CD4-positive, alpha-beta T cell treated with Interleukin-2 at 100 ng/mL for 4 hours (primary cell): ENCODE results near the gene SHOC2.

ENCODE experiments used
- DNase-seq: peaks from one replicate; pipeline ENCODE4 v3.0.0-alpha.2; 2020; ENCODE audit warnings: low spot score

SHOC2 gene

GRCh38 chr10:110919349-110919931 lies at the start of gene SHOC2:
Gene SHOC2 (plus strand): TSS chr10:110919604. CDS start chr10:110964359, 44,755 bp downstream.
- DNase-seq, result peak; percentile 99

DNA sequence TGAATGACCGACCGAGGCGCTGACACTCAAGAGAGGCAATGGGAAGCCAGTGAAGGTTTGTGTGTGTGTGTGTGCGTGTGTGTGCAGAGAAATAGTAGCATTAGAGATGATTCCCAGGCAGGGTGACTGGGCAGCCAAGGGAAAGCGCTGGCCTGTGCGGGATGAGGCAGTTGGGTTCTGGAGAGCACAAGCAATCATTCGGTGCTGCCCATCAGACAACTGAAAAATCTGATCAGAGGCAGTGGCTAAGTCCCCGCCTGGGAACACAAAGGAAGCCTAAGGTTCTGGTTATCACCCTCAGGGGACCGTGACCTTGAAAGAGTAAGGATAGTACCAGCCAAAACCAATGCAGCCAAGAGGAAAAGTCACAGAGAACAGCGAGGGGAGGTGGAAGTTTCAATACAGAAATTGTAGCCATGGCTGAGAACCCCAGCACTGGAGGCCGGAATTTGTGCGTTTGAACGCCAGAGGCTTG lies 48.5 kb upstream of the SHOC2 start:
- no peak for DNase-seq

DNA sequence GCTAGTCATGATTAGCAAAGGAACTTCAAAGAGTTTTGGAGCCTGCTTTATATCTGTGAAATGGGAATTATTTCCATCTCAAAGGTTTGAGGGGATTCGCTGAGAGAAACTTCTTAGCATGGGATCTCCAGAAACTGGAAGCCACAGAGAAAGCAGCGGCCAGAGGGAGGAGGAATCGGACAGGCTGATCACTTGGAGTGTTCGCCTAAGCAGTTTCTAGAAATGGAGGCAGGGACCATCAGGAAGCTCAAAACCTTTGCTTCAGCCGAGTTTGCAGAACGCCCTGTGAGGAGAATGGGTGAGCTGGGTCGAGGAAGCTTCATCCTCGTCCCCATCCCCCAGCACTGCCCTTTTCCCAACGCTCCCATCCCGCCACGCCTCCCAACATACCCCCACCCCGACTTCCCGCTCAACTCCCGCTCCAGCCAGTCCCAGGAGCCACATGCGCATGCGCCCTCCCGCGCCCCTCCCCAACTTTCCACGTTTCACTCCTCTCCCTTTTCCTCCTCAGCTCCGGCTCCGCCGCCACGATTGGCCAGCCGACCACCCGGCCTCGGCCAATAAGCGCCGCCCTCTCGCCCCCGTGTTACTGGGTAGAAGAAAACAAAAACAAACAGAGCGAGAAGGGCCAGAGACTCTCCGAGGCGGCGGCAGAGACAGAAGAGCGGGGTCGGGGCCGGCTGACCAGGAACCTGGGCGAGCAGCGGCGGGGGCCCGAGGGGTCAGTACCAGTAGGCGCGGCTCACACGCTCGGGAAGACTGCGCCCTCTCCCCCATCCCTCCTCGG lies 47.9 kb upstream of the SHOC2 start, which contains the start of gene PDCD4:
PDCD4 (plus strand) TSS at position 631 of the 787 bp plus-strand sequence. CDS start 4,100 bp downstream, outside the sequence.
- peak; percentile 94 for DNase-seq

DNA sequence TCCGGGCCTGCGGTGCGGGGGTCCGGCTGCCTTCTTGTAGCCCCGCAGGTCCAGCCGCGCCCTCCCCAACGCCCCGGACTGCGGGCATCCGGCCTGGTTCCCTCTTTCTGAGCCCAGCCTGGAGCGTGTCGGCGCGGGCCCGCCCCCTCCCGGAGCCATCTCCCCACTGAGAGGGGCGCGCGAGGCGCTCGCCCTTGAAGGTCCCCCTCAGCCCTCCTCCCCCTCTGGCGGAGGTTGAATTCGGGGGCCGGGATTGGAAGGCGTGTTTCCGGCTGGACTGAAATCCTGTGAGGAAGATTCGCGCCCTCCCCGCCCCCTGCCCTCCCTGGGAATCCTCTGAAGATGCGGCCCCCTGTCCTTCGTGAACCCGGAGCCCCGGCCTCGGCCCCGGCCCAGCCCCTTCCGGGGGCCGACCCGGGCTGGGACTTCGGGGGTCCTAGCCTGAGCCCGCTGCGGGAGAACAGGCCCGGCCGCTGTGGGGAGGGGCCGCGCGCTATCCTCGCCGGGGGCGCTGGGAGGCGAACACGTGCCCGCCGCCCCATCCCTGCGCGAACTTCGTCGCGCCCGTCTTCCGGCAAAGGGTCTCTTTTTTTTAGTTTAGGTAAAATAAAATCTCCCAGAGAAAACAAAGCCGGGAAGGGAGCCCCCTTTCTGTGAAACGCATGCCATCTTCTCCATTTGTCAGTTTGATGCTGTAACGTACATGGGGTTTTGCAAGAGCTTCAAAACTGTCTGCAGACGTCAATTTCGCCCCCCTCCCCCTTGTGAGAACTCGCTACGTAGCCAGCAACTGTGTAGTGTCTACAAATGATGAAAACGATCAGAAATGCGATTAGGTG lies 47.0 kb upstream of the SHOC2 start:
- DNase-seq, result peak; percentile 80

GRCh38 chr10:110872984-110873923 lies 46.1 kb upstream of the SHOC2 start:
- no peak for DNase-seq

DNA sequence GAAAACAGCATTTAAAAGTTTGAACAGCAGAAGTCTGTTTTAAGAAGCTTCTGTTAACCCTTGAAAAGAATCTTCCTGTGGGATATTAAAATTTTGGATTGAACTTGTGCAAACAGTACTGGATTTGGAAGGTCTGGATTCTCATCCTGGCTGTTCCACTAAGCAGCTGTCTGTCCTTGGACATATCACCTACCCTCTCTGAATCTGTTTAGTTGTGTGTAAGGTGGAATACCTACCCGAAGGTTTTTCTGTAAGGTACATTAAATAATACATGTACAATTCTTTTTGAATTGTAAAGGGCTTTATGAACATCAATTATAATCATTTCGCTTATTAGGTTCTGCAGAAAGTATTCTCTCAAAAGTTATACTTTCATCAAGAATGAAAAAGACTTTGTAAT lies 45.5 kb upstream of the SHOC2 start:
- DNase-seq, result no peak

- DNase-seq, result no peak
Measured at GRCh38 chr10:110876000-110876399, 43.4 kb upstream of the SHOC2 start.

DNA sequence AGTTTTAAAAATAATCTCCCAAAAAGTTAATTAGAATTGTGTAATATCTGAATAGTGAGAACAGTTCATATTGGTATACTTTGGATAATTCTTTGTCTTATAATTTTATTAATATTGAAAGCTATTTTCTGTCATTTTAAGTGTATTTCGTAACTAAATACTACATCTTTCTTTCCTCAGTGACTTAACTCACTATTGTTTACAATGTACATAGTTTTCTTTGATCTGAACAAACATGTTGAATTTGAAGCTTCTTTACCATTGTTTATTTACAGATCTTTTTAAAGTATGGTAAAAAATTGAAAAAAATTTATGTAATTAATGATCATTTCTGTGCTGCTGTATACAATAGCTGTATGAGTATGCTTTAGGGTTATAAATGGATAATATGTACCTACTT lies 42.6 kb upstream of the SHOC2 start:
- no peak for DNase-seq

GRCh38 chr10:110880012-110880411 lies 39.4 kb upstream of the SHOC2 start:
- DNase-seq, result no peak

DNA sequence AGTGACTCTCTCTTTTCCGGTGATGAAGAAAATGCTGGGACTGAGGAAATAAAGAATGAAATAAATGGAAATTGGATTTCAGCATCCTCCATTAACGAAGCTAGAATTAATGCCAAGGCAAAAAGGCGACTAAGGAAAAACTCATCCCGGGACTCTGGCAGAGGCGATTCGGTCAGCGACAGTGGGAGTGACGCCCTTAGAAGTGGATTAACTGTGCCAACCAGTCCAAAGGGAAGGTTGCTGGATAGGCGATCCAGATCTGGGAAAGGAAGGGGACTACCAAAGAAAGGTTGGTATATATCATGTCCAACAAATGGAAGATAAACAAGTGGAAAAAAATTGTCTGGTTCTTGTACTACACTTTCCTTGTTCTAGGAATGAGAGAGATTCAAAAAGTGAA lies 38.2 kb upstream of the SHOC2 start:
- no peak for DNase-seq

DNA sequence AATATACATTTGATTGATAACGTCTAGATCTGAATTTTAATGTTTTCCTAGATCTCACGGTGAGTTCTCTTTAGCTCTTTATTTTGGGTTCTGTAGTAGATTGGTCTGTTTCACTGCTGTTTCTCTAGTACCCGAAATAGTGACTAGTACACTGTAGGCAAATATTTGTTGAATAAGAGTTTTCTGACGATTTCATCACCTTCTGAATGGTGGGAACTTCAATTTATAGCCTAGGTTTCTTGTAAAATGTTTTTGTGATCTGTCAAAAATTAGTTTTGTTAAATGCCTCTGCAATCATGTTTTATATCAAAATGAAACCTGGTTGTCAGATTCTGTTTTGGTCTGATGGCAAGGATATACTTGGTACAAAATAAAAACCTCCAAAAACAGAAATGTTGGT lies 37.5 kb upstream of the SHOC2 start:
- no peak for DNase-seq

GRCh38 chr10:110883924-110884323 lies 35.5 kb upstream of the SHOC2 start:
- DNase-seq, result no peak

DNA sequence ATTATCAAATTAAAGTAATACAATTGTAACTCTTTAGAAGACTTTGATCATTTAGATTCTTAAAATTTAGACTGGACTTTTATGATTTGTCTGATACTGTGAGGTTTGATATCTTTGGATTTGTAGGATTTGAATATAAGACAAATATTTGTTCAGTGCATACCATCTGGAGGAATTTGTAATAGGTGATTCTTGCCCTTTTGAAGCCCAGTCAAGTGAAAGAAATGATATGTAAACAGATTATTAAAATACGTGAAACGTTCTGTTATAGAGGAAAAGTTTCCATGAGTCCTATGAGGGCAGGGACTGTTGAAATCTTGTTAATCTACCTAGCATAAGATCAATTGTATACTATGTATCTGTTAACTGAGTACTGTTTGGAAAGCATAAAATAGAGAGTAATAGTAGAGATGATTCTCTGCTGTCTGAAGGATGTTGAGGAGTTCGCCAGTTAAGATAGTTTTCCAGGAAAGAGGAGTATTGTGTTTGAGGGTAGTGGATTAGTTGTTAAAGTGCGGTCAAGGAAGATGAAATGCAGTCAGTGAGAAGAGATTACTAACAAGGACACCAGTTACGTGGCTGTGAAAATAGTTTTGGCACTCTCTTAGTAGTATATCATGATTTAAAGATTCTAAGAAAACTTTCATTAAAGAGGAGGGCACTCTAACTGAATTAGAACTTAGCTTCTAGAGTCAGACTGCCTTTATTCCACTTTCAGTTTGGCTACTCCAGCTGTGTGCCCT lies 33.3 kb upstream of the SHOC2 start:
- DNase-seq, result peak; percentile 38

DNA sequence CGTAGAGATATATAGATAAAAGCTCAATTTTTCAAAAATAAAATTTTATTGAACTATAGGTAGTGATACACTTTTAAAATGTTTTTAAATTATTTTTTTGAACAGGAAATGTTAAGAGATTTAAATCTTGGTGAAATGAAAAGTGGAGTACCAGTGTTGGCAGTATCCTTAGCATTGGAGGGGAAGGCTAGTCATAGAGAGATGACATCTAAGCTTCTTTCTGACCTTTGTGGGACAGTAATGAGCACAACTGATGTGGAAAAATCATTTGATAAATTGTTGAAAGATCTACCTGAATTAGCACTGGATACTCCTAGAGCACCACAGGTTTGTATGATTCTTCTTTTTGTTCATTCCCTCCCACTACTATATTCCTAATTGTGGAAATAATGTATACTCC lies 31.8 kb upstream of the SHOC2 start:
- no peak for DNase-seq

DNA sequence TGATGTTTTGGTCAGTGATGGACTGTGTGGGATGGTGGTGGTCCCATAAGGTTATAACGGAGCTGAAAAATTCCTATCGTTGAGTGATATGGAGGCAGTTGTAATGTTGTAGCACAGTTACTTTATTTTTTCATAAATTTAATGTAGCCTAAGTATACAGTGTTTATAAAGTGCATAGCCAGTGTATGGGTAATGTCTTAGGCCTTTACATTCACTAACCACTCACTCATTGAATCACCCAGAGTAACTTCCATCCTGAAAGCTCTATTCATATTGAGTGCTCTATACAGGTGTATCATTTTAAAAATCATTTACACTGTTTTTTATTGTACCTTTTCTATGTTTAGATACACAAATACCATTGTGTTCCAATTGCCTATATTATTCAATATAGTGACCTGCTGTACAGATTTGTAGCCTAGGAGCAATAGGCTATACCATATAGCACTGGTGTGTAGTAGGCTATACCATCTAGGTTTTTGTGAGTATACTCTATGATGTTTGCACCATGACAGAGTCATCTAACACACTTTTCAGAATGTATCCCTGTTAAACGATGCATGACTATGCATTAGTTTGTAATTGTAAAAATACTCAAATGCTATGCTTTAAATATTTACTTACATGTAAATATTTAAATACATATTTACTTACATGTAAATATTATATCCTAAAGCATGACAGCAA lies 26.7 kb upstream of the SHOC2 start:
- DNase-seq, result no peak

DNA sequence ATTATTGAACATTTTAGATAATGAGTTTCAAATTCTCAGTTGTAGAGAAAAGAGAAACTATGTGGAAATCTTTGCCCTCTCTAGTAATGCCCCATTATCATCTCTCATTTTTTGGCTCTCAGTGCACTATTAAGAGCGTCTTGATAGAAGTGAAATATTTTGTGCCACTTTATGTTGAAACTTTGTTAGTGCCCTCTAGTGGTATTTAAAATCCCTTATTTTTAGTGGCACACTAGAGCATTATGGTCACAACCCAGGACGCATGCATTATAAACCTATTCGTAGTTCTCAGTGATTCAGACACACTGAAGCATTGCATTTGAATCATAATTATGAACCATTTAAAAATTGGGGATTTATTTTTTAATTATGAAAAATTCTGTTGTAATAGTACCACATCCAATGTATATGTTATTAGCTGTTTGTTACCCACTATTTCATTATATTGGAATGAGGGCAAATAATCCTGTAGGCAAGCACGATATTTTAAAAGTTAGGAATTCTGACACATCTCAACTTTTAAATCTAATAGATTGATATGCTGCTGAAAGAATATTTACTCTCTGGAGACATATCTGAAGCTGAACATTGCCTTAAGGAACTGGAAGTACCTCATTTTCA lies 25.7 kb upstream of the SHOC2 start:
- peak; percentile 73 for DNase-seq

DNA sequence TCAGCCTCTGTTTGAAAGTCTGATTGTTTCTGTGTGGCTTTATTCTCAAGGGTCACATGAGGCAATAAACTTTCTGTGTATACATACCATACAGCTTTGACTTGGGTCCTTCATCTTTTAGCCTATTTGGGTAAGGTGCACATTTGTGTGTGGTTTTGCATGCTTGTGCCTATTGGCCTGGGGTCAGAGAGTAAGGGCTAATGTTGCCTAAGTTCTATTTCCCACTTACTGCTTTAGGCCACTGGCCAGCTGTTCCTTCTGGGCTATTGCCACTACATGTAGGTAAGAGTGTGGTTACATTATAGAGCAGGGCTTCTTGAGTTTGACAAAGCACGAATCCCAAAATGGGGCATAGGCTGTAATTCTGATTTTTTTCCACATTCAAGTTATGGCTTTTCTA lies 22.2 kb upstream of the SHOC2 start:
- DNase-seq, result no peak

DNA sequence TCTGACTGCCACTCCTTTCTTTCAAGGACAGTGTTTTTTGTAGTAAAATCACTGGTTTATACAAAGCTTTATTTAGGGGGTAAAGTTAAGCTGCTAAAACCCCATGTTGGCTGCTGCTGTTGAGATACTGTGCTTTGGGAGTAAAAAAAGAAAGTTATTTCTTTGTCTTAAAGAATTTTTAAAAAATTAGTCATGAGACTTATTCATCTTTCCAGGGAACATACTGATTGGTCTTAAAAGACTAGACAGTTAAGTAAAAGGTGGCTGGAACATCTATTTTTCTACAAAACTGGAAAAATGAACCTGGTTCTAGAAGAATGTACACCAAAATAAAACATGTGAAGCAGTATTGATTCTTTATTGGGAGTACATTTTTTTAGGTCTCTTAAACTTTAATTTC lies 21.0 kb upstream of the SHOC2 start:
- DNase-seq, result no peak

DNA sequence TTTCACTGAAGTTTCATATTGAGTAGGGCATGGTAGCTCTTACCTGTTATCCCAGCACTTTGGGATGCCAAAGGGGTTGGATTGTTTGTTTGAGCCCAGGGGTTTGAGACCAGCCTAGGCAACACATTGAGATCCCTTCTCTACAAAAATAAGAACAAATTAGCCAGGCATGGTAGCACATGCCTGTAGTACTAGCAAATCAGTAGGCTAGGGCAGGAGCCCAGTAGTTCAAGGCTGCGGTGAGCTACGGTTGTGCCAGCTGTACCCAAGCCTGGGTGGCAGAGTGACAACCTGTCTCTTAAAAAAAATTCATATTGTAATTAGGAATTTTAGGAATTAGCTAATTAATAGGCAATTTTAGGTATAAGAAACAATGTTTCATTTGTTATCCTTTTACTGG lies 18.4 kb upstream of the SHOC2 start:
- no peak for DNase-seq
